Retinal pigment epithelial cell (primary cell): ENCODE measurements around the gene IFRD1.

Experiments
- DNase-seq: peaks from one replicate; pipeline ENCODE4 v3.0.0-alpha.2; 2010; ENCODE audit warnings: low read depth
- H3K4me3 ChIP-seq: 2 replicates; pipeline ENCODE4 v1.5.1; 2011; ENCODE audit warnings: mild to moderate bottlenecking, low read length, control low read depth, moderate library complexity
- TF ChIP-seq, protein P1 (sequence below): conservative IDR thresholded peaks from 2 replicates; pipeline ENCODE4 v1.5.1; 2011; ENCODE audit warnings: low read depth, low read length, control low read depth, inconsistent platforms

IFRD1 gene

GRCh38 chr7:112423987-112424386 is 26.3 kb upstream of the IFRD1 start:
- H3K4me3 ChIP-seq: no peak overlapping the region
- no peak for DNase-seq
- TF ChIP-seq, protein P1, sequence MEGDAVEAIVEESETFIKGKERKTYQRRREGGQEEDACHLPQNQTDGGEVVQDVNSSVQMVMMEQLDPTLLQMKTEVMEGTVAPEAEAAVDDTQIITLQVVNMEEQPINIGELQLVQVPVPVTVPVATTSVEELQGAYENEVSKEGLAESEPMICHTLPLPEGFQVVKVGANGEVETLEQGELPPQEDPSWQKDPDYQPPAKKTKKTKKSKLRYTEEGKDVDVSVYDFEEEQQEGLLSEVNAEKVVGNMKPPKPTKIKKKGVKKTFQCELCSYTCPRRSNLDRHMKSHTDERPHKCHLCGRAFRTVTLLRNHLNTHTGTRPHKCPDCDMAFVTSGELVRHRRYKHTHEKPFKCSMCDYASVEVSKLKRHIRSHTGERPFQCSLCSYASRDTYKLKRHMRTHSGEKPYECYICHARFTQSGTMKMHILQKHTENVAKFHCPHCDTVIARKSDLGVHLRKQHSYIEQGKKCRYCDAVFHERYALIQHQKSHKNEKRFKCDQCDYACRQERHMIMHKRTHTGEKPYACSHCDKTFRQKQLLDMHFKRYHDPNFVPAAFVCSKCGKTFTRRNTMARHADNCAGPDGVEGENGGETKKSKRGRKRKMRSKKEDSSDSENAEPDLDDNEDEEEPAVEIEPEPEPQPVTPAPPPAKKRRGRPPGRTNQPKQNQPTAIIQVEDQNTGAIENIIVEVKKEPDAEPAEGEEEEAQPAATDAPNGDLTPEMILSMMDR: no peak

- TF ChIP-seq, protein P1: no peak
- no peak overlapping the region for H3K4me3 ChIP-seq
- DNase-seq: no peak
These were observed 22.3 kb upstream of the IFRD1 start for GRCh38 chr7:112427984-112428383.

DNA sequence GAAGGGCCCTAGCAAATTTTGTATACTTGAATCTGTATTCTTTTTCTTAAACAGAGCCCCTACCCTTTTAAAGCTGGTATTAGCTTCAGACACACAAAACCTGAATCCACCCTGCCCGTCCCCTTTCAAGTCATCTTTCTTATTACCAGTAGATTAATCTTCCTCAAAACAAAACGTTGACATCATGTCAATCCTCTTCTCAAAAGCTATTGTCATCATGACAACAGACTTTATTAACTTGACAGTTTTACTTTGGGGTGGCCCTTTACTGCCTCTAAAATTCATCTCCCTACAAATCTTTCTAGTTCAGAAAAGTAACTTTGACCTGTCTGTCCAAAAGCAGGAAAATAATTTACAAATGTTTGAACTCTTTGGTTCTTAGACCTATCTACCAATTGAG is 21.5 kb upstream of the IFRD1 start:
- TF ChIP-seq, protein P1: no peak
- no peak for DNase-seq
- H3K4me3 ChIP-seq: no peak overlapping the region

GRCh38 chr7:112430649-112431048 is 19.6 kb upstream of the IFRD1 start:
- H3K4me3 ChIP-seq: no peak overlapping the region
- TF ChIP-seq, protein P1: no peak
- no peak for DNase-seq

DNA sequence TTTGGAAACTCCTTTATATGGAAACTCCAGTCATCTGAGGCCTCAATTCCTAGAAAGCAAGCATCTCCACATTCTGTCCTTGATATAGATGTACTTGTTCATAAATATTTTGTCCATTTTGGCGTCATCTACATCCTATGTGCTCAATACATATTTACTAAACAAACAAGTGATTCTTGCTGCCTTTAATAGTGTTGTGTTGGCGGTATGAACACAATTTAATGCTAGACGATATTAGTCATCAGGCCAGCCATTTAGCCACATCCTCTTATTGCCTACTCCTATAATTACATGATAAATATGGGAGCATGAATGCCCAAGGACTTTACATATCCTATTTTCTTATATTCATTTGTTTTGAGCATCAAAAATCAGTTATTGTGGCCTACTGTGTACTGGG is 18.5 kb upstream of the IFRD1 start:
- TF ChIP-seq, protein P1: no peak
- no peak overlapping the region for H3K4me3 ChIP-seq
- no peak for DNase-seq

DNA sequence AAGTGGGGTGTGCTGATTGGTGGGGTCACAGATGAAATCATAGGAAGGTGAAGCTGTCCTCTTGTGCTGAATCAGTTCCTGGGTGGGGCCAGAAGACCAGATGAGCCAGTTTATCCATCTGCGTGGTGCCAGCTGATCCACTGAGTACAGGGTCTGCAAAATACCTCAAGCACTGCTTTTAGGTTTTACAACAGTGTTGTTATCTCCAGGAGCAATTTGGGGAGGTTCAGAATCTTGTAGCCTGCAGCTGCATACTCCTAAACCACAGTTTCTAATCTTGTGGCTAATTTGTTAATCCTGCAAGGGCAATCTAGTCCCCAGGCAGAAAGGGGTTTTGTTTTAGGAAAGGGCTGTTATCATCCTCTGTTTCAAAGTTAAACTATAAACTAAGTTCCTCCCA is 17.0 kb upstream of the IFRD1 start:
- no peak overlapping the region for H3K4me3 ChIP-seq
- TF ChIP-seq, protein P1: no peak
- DNase-seq: no peak

- TF ChIP-seq, protein P1: no peak
- H3K4me3 ChIP-seq: no peak overlapping the region
- no peak for DNase-seq
These were observed 13.2 kb upstream of the IFRD1 start for GRCh38 chr7:112437072-112437471.
